Right renal pelvis (tissue), 4 donors: Measurements from ENCODE around the gene TMEM143. TPM values are rescaled to one million over a fixed set of nuclear protein-coding genes. Genes with fewer than 3 reads are reported as not detected.
"Not testable (repeated sequence)": the region's sequence is repeated elsewhere in the genome, so short reads cannot be mapped to it uniquely, and the experiment has no call there.

Experiments used
- DNase-seq, 4 donors: peaks; one replicate each; pipeline ENCODE4 v3.0.0-alpha.2; 2013; ENCODE audit warnings: low read depth in 4 of 4, low spot score in 3 of 4, missing footprints in 1 of 4
- polyA plus RNA-seq, 4 donors: library from polyadenylated mRNA; unstranded; fragments of 120-200 nt; gene quantifications; one replicate each; pipeline ENCODE4 v1.2.1, GENCODE V29; 2013; ENCODE audit not compliant: insufficient read length in 4 of 4

TMEM143 gene
- polyA plus RNA-seq = 10 to 100 TPM in 2 of 4 donors, 1 to 10 TPM in 2; 8.9 to 14.1 (median 11.2) TPM

DNA sequence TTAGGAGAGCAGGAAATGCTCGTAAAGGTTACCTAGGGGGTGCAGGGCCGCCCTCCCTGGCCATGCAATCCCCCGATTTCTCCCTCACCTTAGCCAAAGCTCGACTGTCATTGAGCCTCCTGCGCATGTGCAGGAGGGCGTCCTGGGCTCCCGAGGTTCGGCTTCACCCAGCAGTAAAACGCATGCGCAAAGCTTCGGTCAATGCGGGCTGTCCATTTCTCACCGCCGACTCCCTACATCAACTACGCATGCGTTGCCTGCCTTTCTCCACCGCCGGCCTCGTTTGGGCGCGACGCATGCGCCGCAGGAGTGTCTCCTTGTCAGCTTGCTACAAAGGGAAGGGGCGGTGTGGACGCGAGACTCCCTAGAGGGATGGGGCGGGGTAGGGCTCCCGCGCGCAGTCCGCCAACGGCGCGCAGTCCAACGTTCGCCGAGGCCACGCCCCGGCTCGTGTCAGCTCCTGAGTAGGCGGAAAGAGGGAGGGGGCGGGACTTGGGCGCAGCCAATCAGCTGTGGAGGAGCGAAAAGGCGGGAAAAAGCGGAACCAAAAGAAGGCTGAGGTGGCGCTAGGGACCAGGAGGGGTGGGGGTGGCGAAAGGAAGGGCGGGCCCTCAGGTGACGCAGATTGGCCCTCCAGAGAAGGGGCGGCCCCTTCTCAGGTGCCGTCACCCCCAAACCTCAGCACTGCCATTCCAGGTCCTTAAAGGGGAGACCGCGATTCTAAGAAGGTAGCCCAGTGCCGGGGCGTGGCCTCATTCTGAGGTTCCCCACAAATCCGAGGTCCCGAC is at the start of gene TMEM143, which contains the start of gene SYNGR4:
TMEM143 (minus strand) TSS at position 131 of the 788 bp plus-strand sequence; CDS start at position 111, 20 bp downstream.
SYNGR4 (plus strand) TSS at position 558 of the 788 bp plus-strand sequence. CDS start 1,476 bp downstream, outside the sequence.
- peak; percentile 99 to 100 (median 100) for DNase-seq

DNA sequence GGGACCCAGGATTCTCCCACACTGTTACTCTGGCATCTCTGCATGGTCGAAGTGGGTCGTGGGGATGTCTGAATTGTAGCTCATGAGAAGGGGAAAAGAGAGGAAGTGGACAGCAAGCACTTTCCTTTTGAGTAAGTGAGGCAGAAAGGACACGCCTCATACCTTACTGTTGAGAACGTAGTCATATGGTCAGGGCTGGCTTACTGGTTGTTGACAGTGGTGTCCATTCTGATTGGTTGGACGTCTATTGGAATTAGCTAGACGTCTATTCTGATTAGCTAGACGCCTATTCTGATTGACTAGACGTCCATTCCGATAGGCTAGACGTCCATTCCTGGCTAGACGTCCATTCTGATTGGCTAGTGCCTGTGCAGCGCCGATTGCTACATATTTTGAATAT is 42.1 kb upstream of the TMEM143 start:
- DNase-seq = no peak

DNA sequence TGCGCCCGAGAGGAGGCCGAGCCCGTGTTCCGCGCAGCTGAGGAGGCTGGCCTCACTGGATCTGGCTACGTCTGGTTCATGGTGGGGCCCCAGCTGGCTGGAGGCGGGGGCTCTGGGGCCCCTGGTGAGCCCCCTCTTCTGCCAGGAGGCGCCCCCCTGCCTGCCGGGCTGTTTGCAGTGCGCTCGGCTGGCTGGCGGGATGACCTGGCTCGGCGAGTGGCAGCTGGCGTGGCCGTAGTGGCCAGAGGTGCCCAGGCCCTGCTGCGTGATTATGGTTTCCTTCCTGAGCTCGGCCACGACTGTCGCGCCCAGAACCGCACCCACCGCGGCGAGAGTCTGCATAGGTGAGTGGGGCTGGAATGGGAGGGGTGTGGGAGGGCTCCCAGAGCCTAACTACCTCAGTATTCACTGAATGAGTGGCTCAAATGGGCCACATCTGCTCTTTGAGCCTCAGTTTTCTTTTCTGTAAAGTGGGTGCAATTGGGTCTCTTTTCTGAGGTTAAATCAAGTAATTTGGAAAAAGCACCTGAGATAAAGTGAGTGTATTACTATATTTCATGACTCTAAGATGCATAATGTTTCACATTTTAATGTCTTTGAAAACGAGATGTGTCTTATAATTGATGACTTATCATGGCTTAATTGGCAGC is 41.4 kb upstream of the TMEM143 start:
- DNase-seq = no peak

DNA sequence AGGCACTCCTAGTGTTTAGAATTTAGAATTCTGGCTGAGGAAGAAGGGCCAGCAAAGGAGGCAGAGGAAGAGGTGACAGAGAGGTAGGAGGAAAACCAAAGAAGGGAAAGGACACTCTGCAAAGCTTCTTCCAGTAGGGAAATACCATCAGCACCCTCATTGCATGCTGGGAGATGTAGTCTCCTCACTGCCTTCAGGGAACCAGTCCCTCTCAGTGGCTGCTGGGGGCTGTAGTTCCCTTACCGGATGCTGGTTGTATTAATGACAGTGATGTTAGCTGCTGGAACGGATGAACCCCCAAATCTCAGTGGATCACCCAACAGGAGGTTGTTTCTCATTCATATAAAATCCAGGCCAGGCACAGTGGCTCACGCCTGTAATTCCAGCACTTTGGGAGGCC is 39.9 kb upstream of the TMEM143 start:
- no peak for DNase-seq

DNA sequence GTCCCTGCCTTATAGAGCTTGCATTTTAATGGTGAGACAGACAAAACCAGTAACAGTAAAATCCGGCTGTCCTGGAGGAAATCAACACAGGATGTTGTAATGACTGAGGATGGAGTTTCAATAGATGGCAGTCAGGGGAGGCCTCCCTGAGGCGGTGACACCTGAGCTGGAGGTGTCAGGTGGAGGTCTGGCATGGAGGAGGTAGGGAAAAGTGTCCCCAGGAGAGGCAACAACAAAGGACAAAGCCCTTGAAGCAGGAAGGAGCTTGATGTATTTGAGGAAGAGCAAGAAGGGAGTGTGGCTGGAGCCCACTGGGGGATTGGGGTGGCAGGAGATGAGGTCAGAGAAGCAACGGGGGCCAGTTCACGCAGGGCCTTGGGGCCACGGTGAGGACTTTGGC is 37.5 kb upstream of the TMEM143 start:
- DNase-seq = no peak

DNA sequence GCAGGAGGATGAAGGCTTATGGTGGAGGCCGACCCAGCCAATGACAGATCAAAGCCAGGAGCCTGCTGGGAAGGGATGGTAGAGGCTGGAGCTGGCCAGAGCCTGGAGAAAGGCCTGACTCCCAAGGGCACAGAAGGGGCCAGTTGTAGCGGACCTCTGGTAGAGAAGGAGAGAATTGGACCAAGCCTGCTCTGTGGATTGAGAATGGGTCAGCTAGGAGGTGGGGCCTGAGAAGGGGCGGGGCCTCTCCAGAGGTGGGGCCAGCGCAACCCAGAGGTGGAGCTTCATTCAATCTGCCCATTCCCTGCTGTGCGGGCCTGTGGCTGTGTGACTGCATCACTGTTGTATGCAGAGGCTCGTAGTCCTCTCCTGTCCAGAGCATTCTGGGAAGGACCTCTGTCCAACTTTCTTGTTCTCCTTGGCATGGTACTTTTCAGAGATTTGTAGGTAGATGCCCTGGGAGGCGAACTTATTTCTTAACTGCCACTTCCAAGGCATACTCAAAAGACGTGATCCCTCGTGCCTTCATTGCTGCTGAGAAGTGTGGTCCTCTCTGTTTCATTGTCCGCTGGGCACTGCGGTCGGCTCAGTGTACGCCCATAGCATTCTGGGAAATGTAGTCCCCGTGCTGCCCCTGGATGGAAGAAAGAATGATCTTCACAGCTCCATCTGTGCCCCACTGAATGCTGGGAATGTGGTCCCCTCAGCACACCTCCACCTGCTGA is 36.4 kb upstream of the TMEM143 start:
- DNase-seq = no peak

DNA sequence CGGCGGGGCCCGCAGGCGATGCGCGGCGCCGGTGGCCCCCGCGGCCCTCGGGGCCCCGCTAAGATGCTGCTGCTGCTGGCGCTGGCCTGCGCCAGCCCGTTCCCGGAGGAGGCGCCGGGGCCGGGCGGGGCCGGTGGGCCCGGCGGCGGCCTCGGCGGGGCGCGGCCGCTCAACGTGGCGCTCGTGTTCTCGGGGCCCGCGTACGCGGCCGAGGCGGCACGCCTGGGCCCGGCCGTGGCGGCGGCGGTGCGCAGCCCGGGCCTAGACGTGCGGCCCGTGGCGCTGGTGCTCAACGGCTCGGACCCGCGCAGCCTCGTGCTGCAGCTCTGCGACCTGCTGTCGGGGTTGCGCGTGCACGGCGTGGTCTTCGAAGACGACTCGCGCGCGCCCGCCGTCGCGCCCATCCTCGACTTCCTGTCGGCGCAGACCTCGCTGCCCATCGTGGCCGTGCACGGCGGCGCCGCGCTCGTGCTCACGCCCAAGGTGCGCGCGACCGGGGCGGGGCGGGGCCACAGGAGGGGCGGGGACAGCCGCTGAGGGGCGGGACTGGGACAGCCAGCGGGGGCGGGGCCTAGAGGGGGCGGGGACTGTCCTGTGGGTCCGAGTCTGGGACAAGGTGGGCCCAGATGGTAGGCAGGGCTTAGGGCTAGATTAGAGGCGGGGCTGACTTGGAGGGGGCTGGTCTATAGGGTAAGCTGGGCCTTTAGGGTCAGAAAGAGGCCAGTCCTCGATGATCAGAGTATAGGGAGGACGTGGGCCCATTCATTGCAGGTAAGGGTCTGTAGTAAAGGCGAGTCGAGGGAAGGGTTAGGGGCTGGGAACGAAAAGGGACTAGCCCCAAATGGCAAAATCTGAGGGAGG is 34.9 kb upstream of the TMEM143 start:
- DNase-seq = no peak

DNA sequence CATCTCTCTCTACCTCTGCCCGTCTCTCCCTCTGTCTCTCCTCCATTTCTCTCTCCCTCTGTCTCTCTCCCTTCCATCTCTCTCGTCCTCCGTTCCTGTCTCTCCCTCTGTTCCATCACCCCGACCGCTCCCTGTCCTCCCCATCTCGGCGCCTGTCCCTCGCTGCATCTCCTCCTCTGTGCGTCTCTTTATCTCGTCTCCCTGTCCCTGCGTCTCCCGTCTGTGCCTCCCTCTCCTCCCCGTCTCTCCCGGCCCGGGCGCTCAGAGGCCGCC is 34.3 kb upstream of the TMEM143 start:
- no peak for DNase-seq

DNA sequence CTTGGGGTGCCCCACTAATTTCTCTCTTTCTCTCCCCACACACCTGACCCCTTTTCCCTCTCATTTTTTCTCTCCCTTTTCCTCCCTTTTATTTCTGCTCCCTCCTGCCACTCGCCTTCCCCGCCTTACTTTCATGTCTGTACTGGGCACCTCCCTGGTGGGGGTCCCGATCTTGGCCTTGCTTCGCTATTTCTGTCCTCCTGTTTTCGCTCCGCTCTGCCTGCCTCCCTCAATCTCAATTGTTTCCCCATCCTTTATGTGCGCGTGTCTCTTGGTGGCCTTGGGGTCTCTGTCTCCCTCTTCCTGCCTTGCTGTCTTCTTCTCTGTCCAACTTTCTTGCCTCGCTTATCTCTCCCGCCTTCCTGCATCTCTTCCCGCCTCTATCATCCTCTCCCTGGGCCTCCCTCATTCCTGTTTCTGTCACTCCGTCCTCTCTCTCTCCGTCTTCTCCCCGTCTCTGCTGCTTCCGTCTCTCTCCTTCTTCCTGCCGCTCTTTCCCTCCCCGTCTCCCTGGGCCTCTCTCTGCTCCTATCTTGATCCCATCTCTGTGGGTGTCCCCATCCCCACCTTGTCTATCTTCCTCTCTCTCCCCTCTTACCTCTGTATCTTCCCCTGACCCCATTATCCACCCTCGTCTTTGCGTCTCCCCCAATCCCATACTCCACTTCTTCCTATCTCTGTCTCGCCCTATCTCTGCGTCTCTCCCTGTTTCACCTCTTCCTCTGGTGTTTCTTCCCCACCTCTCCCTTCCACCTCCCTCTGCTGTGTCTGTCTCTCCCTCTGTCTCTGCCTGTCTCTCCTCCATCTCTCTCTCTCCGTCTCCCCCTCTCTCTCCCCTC is 33.7 kb upstream of the TMEM143 start:
- DNase-seq = no peak

DNA sequence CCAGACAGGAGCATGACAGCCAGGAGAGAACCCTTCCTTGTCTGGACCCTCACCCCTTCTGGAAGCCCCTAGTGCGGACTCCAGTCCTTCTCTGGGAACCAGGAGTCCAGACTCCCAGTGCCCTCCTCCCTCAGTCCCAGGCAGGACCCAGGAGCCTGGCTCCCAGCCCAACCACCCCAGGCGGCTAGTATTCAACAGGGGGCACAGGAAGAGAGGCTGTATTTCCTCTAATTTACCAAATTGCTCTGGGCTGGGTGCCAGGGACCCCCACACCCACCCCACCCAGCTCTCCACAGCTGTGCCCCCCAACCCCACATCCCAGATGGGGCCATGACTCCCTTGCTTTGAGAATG is 33.1 kb upstream of the TMEM143 start:
- DNase-seq = no peak

DNA sequence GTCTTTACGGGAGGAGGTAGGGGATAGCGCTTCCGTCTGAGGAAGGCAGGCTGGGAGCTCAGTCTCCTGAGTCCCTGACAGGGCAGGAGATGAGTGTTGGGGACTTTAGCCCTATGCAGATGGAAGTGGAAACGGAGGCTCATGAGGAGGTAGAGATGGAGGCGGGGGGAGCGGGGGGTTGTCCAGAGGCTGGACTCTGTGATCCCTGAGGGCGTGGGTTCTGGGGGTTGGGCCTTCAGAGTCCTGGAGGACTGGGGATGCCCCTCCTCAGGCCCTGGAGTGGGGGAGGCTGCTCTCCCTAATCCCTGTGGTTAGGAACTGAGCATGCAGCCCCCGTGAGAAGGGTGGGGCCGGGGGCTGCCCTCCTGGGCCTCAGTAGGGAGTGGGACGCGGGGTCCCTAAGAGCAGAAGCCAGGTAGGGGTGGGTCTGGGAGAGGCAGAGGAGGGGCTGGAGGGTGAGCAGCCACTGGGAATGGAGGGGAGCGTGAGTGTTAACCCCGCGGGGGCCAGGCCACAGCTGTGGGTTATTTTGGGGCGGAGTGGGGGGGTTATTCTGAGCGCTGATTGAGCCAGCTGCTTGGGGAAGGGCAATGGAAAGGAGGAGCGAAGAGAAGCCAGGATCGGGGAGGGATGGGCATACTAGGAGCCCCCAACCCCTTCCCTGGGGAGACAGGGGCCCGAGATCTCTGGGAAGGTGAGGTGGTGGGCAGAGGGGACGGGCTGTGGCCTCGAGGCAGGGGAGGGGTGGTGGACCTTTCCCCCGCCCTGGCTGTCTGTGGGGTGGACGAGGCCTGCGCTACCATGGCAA is 32.5 kb upstream of the TMEM143 start:
- no peak for DNase-seq

DNA sequence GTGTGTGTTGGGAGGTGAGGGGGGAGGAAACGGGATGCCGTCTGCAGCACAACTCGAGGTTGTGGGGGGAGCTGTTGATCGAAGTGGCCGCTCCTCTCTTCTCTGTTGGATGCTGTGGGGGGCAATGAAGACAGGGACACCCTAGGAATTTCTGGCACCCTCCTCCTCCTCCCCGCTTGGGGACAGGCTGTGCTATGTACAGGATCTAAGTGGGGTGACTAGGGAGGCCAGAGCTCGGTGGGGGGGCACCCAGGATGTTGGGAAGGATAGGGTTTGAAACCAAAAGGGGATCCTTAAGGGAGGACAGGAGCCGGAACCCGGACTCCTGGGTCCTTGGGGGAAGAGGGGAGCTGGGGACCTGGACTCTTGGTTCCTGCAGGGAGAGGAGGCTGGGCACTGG is 31.8 kb upstream of the TMEM143 start:
- DNase-seq = no peak

DNA sequence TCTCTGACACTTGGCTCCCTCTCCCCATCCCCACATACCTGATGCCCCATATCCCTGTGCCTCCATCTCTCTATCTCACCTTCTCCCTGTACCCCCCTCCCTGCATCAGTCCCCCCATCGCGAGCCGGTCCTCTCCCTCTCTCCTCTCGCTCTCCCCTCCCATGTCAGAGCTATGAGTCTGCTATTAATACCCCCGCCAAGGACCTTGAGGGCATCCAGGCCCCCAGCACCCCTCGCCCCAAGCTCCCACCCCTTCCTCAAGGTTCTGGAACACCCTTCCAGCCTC is 31.4 kb upstream of the TMEM143 start:
- DNase-seq = no peak

DNA sequence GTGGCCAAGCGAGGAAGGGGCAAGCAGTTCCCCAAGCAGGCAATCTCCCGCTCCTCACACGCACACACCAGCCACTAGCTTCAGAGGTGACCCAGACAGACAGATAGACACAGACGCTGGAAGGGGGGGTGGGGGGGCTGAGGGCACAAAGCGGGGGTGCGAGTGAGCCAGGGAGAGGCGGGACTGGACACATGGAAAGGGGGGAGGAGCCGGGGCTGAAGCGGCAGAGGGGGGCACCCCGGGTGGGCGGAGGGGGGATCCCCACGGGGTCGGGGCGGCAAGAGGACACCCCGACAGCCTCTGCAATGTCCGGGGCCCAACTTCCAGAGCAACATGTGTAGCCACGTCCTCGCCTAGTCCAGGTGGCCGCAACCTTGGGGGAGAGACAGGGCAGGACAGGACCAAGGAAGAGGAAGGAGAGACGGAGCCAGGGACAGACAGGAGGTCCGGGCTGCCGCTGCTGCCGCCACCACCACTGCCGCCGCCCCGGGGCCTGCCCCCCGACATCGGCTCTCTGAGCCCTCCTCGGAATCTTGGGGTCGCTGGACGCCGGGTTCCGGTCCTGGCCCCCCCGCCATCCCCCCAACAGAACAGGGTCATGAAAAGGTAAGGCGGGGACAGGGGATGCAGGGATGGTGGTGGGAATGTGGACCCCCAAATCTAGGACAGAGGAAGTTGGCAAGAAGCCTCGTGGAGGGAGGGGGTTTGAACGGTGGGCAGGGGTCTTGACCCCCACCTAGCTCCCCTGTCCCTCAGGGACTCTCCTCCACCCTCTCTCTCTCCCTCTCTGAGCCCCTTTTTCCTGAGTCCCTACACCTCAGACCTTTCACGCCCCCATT is 30.8 kb upstream of the TMEM143 start:
- DNase-seq = no peak

DNA sequence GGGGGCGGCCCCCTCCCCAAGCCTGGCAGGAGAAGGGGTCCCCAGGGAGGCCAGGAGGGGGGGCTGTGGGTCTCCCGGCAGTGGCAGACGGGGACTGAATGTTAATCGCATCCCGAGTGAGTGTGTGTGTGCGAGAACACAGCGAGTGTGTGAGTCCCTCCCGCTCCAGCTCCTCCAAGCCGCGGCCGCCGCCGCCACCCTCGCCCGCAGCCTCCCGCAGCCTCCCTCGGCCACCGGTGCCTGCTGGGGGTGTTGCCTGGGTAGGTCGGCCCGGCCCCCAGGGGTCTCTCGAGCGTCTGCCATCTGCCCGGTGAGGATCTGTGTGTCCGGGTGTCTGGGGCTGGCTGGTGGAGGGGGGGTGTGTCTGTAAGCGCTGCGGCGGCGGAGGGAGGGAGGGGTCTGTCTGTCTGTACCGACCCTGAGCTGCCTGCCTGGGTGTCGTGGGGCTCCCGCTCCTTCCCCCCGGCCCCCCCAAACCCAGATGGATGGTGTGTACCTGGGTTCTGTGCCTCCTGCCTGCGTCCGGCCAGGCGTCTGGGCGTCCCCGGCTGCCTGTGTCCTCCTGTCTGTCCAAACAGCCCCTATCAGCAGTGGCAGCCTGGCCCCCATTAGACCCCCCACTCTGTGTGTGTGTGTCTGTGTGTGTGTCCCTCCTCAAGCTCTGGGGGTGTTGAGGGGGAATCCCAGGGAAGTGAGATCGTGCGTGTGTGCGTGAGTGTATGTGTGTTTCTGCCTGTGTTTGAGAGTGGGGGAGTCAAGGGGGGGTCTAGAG is 30.0 kb upstream of the TMEM143 start, which contains the start of gene GRIN2D:
GRIN2D (plus strand) TSS at position 110 of the 772 bp plus-strand sequence. CDS start 4,725 bp downstream, outside the sequence.
- no peak for DNase-seq

DNA sequence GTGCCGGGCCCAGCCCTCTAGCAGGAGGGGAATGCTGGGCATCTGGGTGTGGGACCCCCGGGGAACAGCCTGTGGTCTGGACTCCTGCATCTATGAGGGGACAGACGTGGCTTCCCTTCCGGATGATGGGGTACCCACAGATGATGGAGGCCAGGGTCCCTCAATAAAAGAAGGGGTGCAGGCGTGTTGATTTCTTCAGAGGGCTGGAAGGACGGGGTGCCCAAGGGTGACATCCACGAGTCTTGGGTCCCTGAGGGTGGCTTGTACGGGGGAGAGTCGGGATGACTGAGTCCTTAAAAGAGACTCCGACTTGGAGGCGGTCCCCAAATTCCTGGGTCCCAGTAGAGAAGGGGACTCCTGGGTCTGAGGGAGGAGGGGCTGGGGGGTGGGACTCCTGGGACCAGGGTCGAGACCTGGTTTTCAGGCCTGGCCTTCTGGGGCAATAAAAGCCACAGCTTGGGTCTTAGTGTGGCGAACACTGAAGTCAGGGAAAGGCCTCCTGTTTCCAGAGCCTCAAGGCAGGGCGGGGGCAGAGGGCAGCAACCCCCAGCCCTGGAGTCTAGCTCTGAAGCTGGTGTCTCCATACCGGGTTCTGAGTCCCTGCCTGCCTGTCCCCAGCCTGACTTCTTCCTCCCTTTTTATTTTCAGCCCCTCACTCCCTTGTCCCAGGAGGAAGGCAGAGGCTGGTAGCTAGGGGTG is 29.3 kb upstream of the TMEM143 start:
- no peak for DNase-seq

DNA sequence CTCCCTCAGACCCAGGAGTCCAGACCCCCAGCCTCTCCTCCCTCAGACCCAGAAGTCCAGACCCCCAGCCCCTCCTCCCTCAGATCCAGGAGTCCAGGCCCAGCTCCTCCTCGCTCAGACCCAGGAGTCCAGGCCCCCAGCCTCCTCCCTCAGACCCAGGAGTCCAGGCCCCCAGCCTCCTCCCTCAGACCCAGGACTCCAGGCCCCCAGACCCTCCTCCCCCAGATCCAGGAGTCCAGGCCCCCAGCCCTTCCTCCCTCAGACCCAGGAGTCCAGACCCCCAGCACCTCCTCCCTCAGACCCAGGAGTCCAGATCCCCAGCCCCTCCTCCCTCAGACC is 28.2 kb upstream of the TMEM143 start:
- not testable (repeated sequence) for DNase-seq
